NB4 (cell line): ENCODE measurements around the gene KCNRG.

Experiments
- CTCF ChIP-seq: IDR thresholded peaks from one replicate; pipeline ENCODE4 v1.5.1; 2012; ENCODE audit warnings: low read depth, low read length
- POLR2A ChIP-seq: IDR thresholded peaks from 2 replicates; pipeline ENCODE4 v1.6.1; 2011; ENCODE audit warnings: mild to moderate bottlenecking; ENCODE audit not compliant: insufficient read length; ENCODE audit errors: extremely low read depth

GRCh38 chr13:50060718-50061117, 45.5 kb downstream of the KCNRG start:
- no peak for TF ChIP-seq CTCF
- TF ChIP-seq POLR2A, result no peak
